Prostate gland (tissue), 2 donors: ENCODE measurements around the gene PGM5.
"Not testable (repeated sequence)": the region's sequence is repeated elsewhere in the genome, so short reads cannot be mapped to it uniquely, and the experiment has no call there.

Source experiments
- POLR2A ChIP-seq: fragments of 450-650 bp; IDR thresholded peaks from one replicate; pipeline ENCODE4 v1.6.1; 2016; ENCODE audit warnings: antibody characterized with exemption, mild to moderate bottlenecking
- POLR2AphosphoS5 ChIP-seq: sonication (generic); formaldehyde crosslinking; IDR thresholded peaks from one replicate; pipeline ENCODE4 v1.6.1; 2017; ENCODE audit warnings: antibody characterized with exemption
- TF ChIP-seq, protein P1 (sequence below), 4 experiments: fragments of 200-600 bp in 2 of 4; fragments of 450-650 bp in 2 of 4; sonication (generic) in 2 of 4; IDR thresholded peaks; 1 replicate in 3 of 4; 2 replicates in 1 of 4; pipeline ENCODE4 v1.5.1; 2016 to 2019; ENCODE audit warnings: antibody characterized with exemption in 4 of 4, mild to moderate bottlenecking in 2 of 4, moderate library complexity in 2 of 4

DNA sequence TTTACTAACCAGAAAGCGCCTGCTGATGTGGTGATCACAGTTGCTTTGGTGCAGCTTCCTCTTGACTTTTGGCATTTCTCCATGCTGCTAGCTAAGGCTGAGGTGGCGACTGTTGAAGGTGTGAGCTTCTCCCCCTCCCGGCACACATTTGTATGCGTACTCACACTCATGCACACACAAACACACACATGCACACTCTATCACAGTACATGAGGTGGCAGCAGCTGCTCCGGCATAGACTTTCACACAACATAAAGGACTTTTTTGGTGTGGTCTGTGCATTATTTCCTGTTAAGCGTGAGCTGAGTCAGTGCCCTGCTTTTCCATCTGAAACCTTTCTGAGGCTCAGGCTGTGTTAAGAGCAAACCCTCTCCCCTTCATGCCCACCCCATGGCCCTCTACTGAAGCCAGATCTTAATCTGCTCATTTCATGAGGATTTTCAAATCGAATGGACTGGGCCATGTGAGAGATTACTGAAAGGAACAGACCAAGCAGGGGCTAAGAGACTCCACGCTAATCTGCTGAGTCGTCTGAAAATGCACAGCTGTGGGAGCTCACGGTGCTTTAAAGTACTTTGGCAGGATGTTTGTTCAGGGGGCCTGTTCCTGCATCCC, 10.6 kb downstream of the PGM5 start:
- TF ChIP-seq POLR2A, POLR2AphosphoS5: not testable (repeated sequence)
- TF ChIP-seq, protein P1, sequence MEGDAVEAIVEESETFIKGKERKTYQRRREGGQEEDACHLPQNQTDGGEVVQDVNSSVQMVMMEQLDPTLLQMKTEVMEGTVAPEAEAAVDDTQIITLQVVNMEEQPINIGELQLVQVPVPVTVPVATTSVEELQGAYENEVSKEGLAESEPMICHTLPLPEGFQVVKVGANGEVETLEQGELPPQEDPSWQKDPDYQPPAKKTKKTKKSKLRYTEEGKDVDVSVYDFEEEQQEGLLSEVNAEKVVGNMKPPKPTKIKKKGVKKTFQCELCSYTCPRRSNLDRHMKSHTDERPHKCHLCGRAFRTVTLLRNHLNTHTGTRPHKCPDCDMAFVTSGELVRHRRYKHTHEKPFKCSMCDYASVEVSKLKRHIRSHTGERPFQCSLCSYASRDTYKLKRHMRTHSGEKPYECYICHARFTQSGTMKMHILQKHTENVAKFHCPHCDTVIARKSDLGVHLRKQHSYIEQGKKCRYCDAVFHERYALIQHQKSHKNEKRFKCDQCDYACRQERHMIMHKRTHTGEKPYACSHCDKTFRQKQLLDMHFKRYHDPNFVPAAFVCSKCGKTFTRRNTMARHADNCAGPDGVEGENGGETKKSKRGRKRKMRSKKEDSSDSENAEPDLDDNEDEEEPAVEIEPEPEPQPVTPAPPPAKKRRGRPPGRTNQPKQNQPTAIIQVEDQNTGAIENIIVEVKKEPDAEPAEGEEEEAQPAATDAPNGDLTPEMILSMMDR (IDR thresholded peaks at IDR 0.05): not testable (repeated sequence)
